HepG2 (cell line): ENCODE results near the gene NFATC2. TPM values are rescaled to one million over a fixed set of nuclear protein-coding genes. Genes with fewer than 3 reads are reported as not detected.

ENCODE experiments used
- ATAC-seq: fragments of 200-7000 bp; cut with Tn5 transposase; 3 replicates; pipeline ENCODE4 v1.9.1; 2020; ENCODE audit warnings: mild to moderate bottlenecking, moderate library complexity
- BruUV-seq: library from RNA; stranded (reverse); fragments of 400-500 nt; replicated peaks from 2 replicates; lab custom pipeline; 2021; lab: Mats Ljungman, UMichigan
- CTCF ChIA-PET: fragments of 300-600 bp; formaldehyde crosslinking; extraction: SDS; loops from one replicate; lab custom pipeline; 2021; ENCODE audit warnings: low total read pairs, inconsistent platforms, low intra/inter-chr PET ratio; lab: Yijun Ruan, JAX
- POLR2A ChIA-PET: fragments of 350-600 bp; sonication (Branson Sonifier 250); formaldehyde crosslinking; loops from one replicate; lab custom pipeline; 2020; ENCODE audit warnings: antibody characterized with exemption, inconsistent platforms; lab: Yijun Ruan, JAX
- DNase-seq: peaks from one replicate; pipeline ENCODE4 v3.0.0-alpha.2; 2015; ENCODE audit warnings: low spot score
- FAIRE-seq: peaks from 3 replicates; lab custom pipeline; 2011; peaks lifted over from hg19 to GRCh38; lab: Jason Lieb, UNC
- H2AFZ ChIP-seq: one replicate; pipeline ENCODE4 v1.6.1; 2011; ENCODE audit warnings: low read length, inconsistent platforms
- H3K27ac ChIP-seq: fragments of 300-600 bp; 3 replicates; pipeline ENCODE4 v1.8.0; 2011; ENCODE audit warnings: mixed run types, mild to moderate bottlenecking, mixed read lengths, low read length, inconsistent platforms; ENCODE audit not compliant: insufficient read depth; ENCODE audit errors: extremely low read length
- H3K27me3 ChIP-seq, 2 experiments: fragments of 200-600 bp in 1 of 2; 2 replicates in 1 of 2; 3 replicates in 1 of 2; pipeline versions ENCODE4 v1.6.0 to v1.8.0; 2011; ENCODE audit warnings: low read length in 2 of 2, mild to moderate bottlenecking in 2 of 2, moderate library complexity in 2 of 2, inconsistent platforms in 1 of 2; ENCODE audit not compliant: insufficient read depth in 2 of 2, control insufficient read depth in 1 of 2
- H3K36me3 ChIP-seq, 2 experiments: fragments of 200-600 bp in 1 of 2; replicated peaks in 1 of 2; 2 replicates in 1 of 2; 3 replicates in 1 of 2; pipeline versions ENCODE4 v1.5.1 to v1.8.0; 2011; ENCODE audit warnings: low read length in 2 of 2, inconsistent platforms in 1 of 2; ENCODE audit not compliant: insufficient read depth in 2 of 2, control insufficient read depth in 1 of 2
- H3K4me1 ChIP-seq: 2 replicates; pipeline ENCODE4 v1.5.1; 2012; ENCODE audit warnings: low read length, inconsistent platforms; ENCODE audit not compliant: insufficient read depth
- H3K4me2 ChIP-seq: 2 replicates; pipeline ENCODE4 v1.6.0; 2011; ENCODE audit warnings: low read depth, low read length, inconsistent platforms
- H3K4me3 ChIP-seq, 3 experiments: fragments of 200-600 bp in 1 of 3; sonication (generic), shearing (Covaris generic) in 1 of 3; replicated peaks in 1 of 3; 2 replicates each; pipeline ENCODE4 v1.5.1; 2011 to 2016; ENCODE audit warnings: low read length in 3 of 3, inconsistent platforms in 2 of 3, low read depth in 2 of 3, mild to moderate bottlenecking in 2 of 3, control low read depth in 1 of 3, mixed read lengths in 1 of 3; ENCODE audit not compliant: insufficient read depth in 1 of 3
- H3K79me2 ChIP-seq: one replicate; pipeline ENCODE4 v1.6.1; 2011; ENCODE audit warnings: low read length, inconsistent platforms; ENCODE audit not compliant: insufficient read depth
- H3K9ac ChIP-seq: 2 replicates; pipeline ENCODE4 v1.6.0; 2011; ENCODE audit warnings: mild to moderate bottlenecking, low read depth, low read length, inconsistent platforms; ENCODE audit not compliant: insufficient read depth
- H3K9me3 ChIP-seq: 2 replicates; pipeline ENCODE4 v1.5.1; 2012; ENCODE audit warnings: mild to moderate bottlenecking, low read length
- H4K20me1 ChIP-seq: 2 replicates; pipeline ENCODE4 v1.6.0; 2011; ENCODE audit warnings: inconsistent platforms, mild to moderate bottlenecking, low read length, moderate library complexity; ENCODE audit not compliant: insufficient read depth
- CBX2 ChIP-seq, 2 experiments: fragments of 200-600 bp in 1 of 2; sonication (generic); formaldehyde crosslinking in 1 of 2; IDR thresholded peaks; 2 replicates each; pipeline versions ENCODE4 v1.7.0 to v1.8.1; 2018 to 2022; ENCODE audit warnings: low read depth in 2 of 2, low read length in 1 of 2, mild to moderate bottlenecking in 1 of 2, missing genetic modification reagents in 1 of 2
- HMGXB4 ChIP-seq, 2 experiments: sonication (generic) in 1 of 2; formaldehyde crosslinking in 1 of 2; IDR thresholded peaks; 2 replicates each; pipeline versions ENCODE4 v1.4.0 to v1.6.1; 2018 to 2020; ENCODE audit warnings: missing genetic modification reagents in 2 of 2, borderline replicate concordance in 1 of 2, low read depth in 1 of 2, mild to moderate bottlenecking in 1 of 2, missing biosample characterization in 1 of 2
- HNF4A ChIP-seq: sonication (generic); formaldehyde crosslinking; IDR thresholded peaks from 2 replicates; pipeline ENCODE4 v1.4.0; 2020; ENCODE audit warnings: missing genetic modification reagents
- HNF4G ChIP-seq, 2 experiments: sonication (generic) in 1 of 2; formaldehyde crosslinking in 1 of 2; IDR thresholded peaks; 2 replicates each; pipeline versions ENCODE4 v1.4.0 to v1.6.1; 2011 to 2020; ENCODE audit warnings: borderline replicate concordance in 2 of 2, low read depth in 2 of 2, mild to moderate bottlenecking in 2 of 2, low read length in 1 of 2, missing genetic modification reagents in 1 of 2, moderate library complexity in 1 of 2
- NR2F6 ChIP-seq, 2 experiments: IDR thresholded peaks; 2 replicates each; pipeline ENCODE4 v1.6.1; 2016; ENCODE audit warnings: antibody characterized with exemption in 1 of 2, mild to moderate bottlenecking in 1 of 2
- NR3C1 ChIP-seq: sonication (generic); formaldehyde crosslinking; IDR thresholded peaks from 2 replicates; pipeline ENCODE4 v1.4.0; 2020; ENCODE audit warnings: missing genetic modification reagents
- PAX8 ChIP-seq: sonication (generic); formaldehyde crosslinking; IDR thresholded peaks from 2 replicates; pipeline ENCODE4 v1.8.0; 2022; ENCODE audit warnings: mild to moderate bottlenecking, missing genetic modification reagents, borderline replicate concordance
- RAD51 ChIP-seq: fragments of 450-650 bp; IDR thresholded peaks from 2 replicates; pipeline ENCODE4 v1.6.1; 2016; ENCODE audit warnings: borderline replicate concordance
- RBFOX2 ChIP-seq: fragments of 200-400 bp; formaldehyde crosslinking; IDR thresholded peaks from 2 replicates; pipeline ENCODE4 v1.6.1; 2017; ENCODE audit warnings: low read depth, mild to moderate bottlenecking, low read length
- SPEN ChIP-seq: sonication (generic); formaldehyde crosslinking; IDR thresholded peaks from 2 replicates; pipeline ENCODE4 v1.5.1; 2020; ENCODE audit warnings: low read depth, mild to moderate bottlenecking, missing genetic modification reagents
- TGIF2 ChIP-seq: IDR thresholded peaks from 2 replicates; pipeline ENCODE4 v1.6.1; 2016; ENCODE audit warnings: control low read depth, missing compliant biosample characterization
- ZFP41 ChIP-seq: sonication (generic); formaldehyde crosslinking; IDR thresholded peaks from 2 replicates; pipeline ENCODE4 v1.4.0; 2020; ENCODE audit warnings: mild to moderate bottlenecking, missing genetic modification reagents, borderline replicate concordance
- ZFYVE20 ChIP-seq: sonication (generic); formaldehyde crosslinking; IDR thresholded peaks from 2 replicates; pipeline ENCODE4 v1.8.0; 2023; ENCODE audit warnings: low read depth, mild to moderate bottlenecking, moderate library complexity, missing genetic modification reagents, borderline replicate concordance
- ZNF382 ChIP-seq: sonication (generic); formaldehyde crosslinking; IDR thresholded peaks from 2 replicates; pipeline ENCODE4 v1.5.0; 2020; ENCODE audit warnings: missing genetic modification reagents, mild to moderate bottlenecking, borderline replicate concordance
- ZNF543 ChIP-seq: sonication (generic); formaldehyde crosslinking; IDR thresholded peaks from 2 replicates; pipeline ENCODE4 v1.4.0; 2020; ENCODE audit warnings: mild to moderate bottlenecking, missing genetic modification reagents
- ZNF550 ChIP-seq: sonication (generic); formaldehyde crosslinking; IDR thresholded peaks from 2 replicates; pipeline ENCODE4 v1.4.0; 2020; ENCODE audit warnings: mild to moderate bottlenecking, missing genetic modification reagents, borderline replicate concordance
- ZNF674 ChIP-seq: sonication (generic); formaldehyde crosslinking; IDR thresholded peaks from 2 replicates; pipeline ENCODE4 v1.5.0; 2020; ENCODE audit warnings: low read depth, mild to moderate bottlenecking, missing genetic modification reagents
- ZNF747 ChIP-seq: sonication (generic); formaldehyde crosslinking; IDR thresholded peaks from 2 replicates; pipeline ENCODE4 v1.8.1; 2023; ENCODE audit warnings: missing genetic modification reagents, mild to moderate bottlenecking, borderline replicate concordance
- ZNF780A ChIP-seq: sonication (generic); formaldehyde crosslinking; IDR thresholded peaks from 2 replicates; pipeline ENCODE4 v1.8.0; 2022; ENCODE audit warnings: mild to moderate bottlenecking, missing genetic modification reagents, moderate library complexity
- ZNF781 ChIP-seq: sonication (generic); formaldehyde crosslinking; IDR thresholded peaks from 2 replicates; pipeline ENCODE4 v1.5.1; 2020; ENCODE audit warnings: borderline replicate concordance, mild to moderate bottlenecking, missing genetic modification reagents; ENCODE audit errors: not compliant biosample characterization
- ZNF883 ChIP-seq: sonication (generic); formaldehyde crosslinking; IDR thresholded peaks from 2 replicates; pipeline ENCODE4 v1.5.1; 2020; ENCODE audit warnings: mild to moderate bottlenecking, missing genetic modification reagents; ENCODE audit errors: not compliant biosample characterization
- ZSCAN31 ChIP-seq: sonication (generic); formaldehyde crosslinking; IDR thresholded peaks from 2 replicates; pipeline ENCODE4 v1.5.0; 2020; ENCODE audit warnings: low read depth, mild to moderate bottlenecking, missing genetic modification reagents
- WGBS: methylation state at CpG from one replicate; pipeline ENCODE4 v1.1.6; 2017; ENCODE audit warnings: low lambda C conversion rate; 5-methylcytosine and 5-hydroxymethylcytosine counted together
- in situ Hi-C: cut with HindIII; loops from 2 replicates; pipeline ENCODE4 v1.10.0; 2017; ENCODE audit warnings: low pct_unique_long_range_greater_than_20kb; ENCODE audit not compliant: extremely low pct_ligation_motif_present
- intact Hi-C: fragments of 100-400 bp; cut with micrococcal nuclease; formaldehyde crosslinking; loops from one replicate; pipeline ENCODE4 v1.10.0; 2022; ENCODE audit not compliant: unreplicated experiment
- polyA plus RNA-seq, 8 experiments: library from polyadenylated mRNA; depleted of rRNA in 3 of 8; stranded (reverse) in 7 of 8; unstranded in 1 of 8; fragments of >200 nt; fragmentation: Illumina TruSeq in 4 of 8; extraction: Trizol in 4 of 8; gene quantifications; 2 replicates each; pipeline versions ENCODE4 v1.2.1 to v1.2.3, GENCODE V29; 2011 to 2016; ENCODE audit warnings: low read depth in 4 of 8, missing spikeins in 1 of 8, mixed read lengths in 1 of 8; ENCODE audit not compliant: insufficient read depth in 1 of 8
- total RNA-seq, 5 experiments: library from RNA; depleted of rRNA; stranded (reverse); fragments of >200 nt; fragmentation: Illumina TruSeq; extraction: Trizol; gene quantifications; 2 replicates each; pipeline ENCODE4 v1.2.3, GENCODE V29; 2016; ENCODE audit warnings: low read depth in 1 of 5

NFATC2 gene
- total and polyA plus RNA-seq, 2 of the 13 experiments (the other 11 are each of a cell fraction or from before 2014, with no cell fraction given) = 1.9 to 3.3 TPM

GRCh38 chr20:51427651-51428291 is 114.7 kb downstream of the NFATC2 start:
- DNase-seq (no peak), FAIRE-seq (peak; percentile 40), ATAC-seq (no peak; the same call in 2 of the 3 replicates)
- 71% methylated on average over 14 of the region's 14 CpGs for WGBS
- H3K36me3 ChIP-seq = peaks cover 0 to 7% of the 10 kb centered on the region in 2 experiments; a peak in 1 of 5 replicates
- intact Hi-C loops (loop anchor here (2.0 to 10.0 kb wide), 2 partner anchors 15 to 77 kb away; no protein-coding TSS in a partner anchor), in situ Hi-C loops (no loop called here)
- H4K20me1 ChIP-seq = no peaks in the 10 kb centered on the region
- no peaks in the 10 kb centered on the region for H3K27me3 ChIP-seq
- H3K4me1 ChIP-seq = peaks cover 62% of the 10 kb centered on the region
- H3K4me2 ChIP-seq = peak overlapping the region; percentile 60
- BruUV-seq = no TSS peak
- H3K9ac ChIP-seq = no peak overlapping the region
- H3K27ac ChIP-seq = peak overlapping the region; percentile 28
- no peaks in the 10 kb centered on the region for H3K9me3 ChIP-seq
- H2AFZ ChIP-seq = no peak overlapping the region
- no peaks in the 10 kb centered on the region for H3K79me2 ChIP-seq
- peak overlapping the region in 1 of 3 experiments; percentile 41; a peak in 2 of 6 replicates for H3K4me3 ChIP-seq
- CTCF ChIA-PET = no interaction called here
- POLR2A ChIA-PET = no interaction called here
- TF ChIP-seq ZNF883 (CRISPR knock-in tag) (no peak), SPEN (CRISPR knock-in tag) (0 out of 2 replicates have a peak, but pooled peaks have one; percentile 2), PAX8 (CRISPR knock-in tag) (peak; percentile 21; the same call in 1 of the 2 replicates), ZNF781 (CRISPR knock-in tag) (peak; percentile 16), TGIF2 (no peak), CBX2 (IDR thresholded peaks at IDR 0.05; ENCODE audit: low read depth, low read length) (no peak), CBX2 (CRISPR knock-in tag; IDR thresholded peaks at IDR 0.05; ENCODE audit: low read depth) (no peak), ZNF543 (no peak), NR3C1 (CRISPR knock-in tag) (no peak), ZNF550 (CRISPR knock-in tag) (no peak), ZFP41 (CRISPR knock-in tag) (no peak), RAD51 (no peak), ZNF674 (CRISPR knock-in tag) (no peak), NR2F6 (IDR thresholded peaks at IDR 0.05) (peak; percentile 83), NR2F6 (CRISPR knock-in tag; IDR thresholded peaks at IDR 0.05) (peak; percentile 74; the same call in 1 of the 2 replicates), HNF4A (CRISPR knock-in tag) (peak; percentile 24; the same call in 1 of the 2 replicates), RBFOX2 (no peak), ZFYVE20 (CRISPR knock-in tag) (no peak), ZNF780A (no peak), ZNF747 (CRISPR knock-in tag) (no peak), ZSCAN31 (no peak), HNF4G (IDR thresholded peaks at IDR 0.05; ENCODE audit: borderline replicate concordance, low read depth, low read length) (no peak), HNF4G (CRISPR knock-in tag; IDR thresholded peaks at IDR 0.05; ENCODE audit: borderline replicate concordance, low read depth) (0 out of 2 replicates have a peak, but pooled peaks have one; percentile 6), ZNF382 (CRISPR knock-in tag) (no peak), HMGXB4 (CRISPR knock-in tag; IDR thresholded peaks at IDR 0.05; ENCODE audit: borderline replicate concordance in 1 of 2, low read depth in 1 of 2) (0 out of 4 replicates have a peak, but pooled peaks of 1 of the 2 experiments have one; percentile 4)
